ENCODE results near the gene HEATR3. TPM values are rescaled to one million over a fixed set of nuclear protein-coding genes. Genes with fewer than 3 reads are reported as not detected.

HEATR3 gene
- total and polyA plus RNA-seq, 2 experiments from 2014 or later: 7.5 to 29.9 TPM

GRCh38 chr16:50155925-50156324 lies 90.2 kb downstream of the HEATR3 start (continued):
- TF ChIP-seq ZNF462 (CRISPR knock-in tag; IDR thresholded peaks at IDR 0.05): no peak
- no peak for TF ChIP-seq STAT1 (IDR thresholded peaks at IDR 0.05; ENCODE audit: unreplicated experiment)
- TF ChIP-seq EZH2 (IDR thresholded peaks at IDR 0.05; ENCODE audit: low read depth, unreplicated experiment): no peak
- TF ChIP-seq EZH2phosphoT487 (IDR thresholded peaks at IDR 0.05; ENCODE audit: unreplicated experiment): no peak
- TF ChIP-seq CREB1 (CRISPR knock-in tag; IDR thresholded peaks at IDR 0.05; ENCODE audit: low read depth): no peak
- no peak for TF ChIP-seq JUNB (IDR thresholded peaks at IDR 0.05; ENCODE audit: unreplicated experiment)

Small RNAs within 50 kb of the gene (small RNA-seq; reads per million reads assigned to genes)
- gene RF00017 (ENCODE audit: low replicate concordance): not detected
- not detected for gene RF00156 (ENCODE audit: low replicate concordance)
- gene RNY4P3 (ENCODE audit: low replicate concordance): 0.20 reads per million
- not detected for gene RPL10P14 (ENCODE audit: low replicate concordance)

Other genes with a start within 250 kb of the HEATR3 start
- gene ZNF423, start 209.9 kb upstream of the HEATR3 start, total RNA-seq (2014; rRNA removed; shearing (Covaris generic)): 39.6 and 41.8 TPM in 2 replicates
- gene ZNF423, start 209.9 kb upstream of the HEATR3 start, polyA plus RNA-seq (2016; fragmentation: Nextera tagmentation; extraction: Ambion mirVana): 14.9 and 15.2 TPM in 2 replicates
- 19.1 and 30.3 TPM in 2 replicates for gene CNEP1R1, start 40.7 kb upstream of the HEATR3 start, total RNA-seq (2014; rRNA removed; shearing (Covaris generic))
- 11.8 and 13.8 TPM in 2 replicates for gene CNEP1R1, start 40.7 kb upstream of the HEATR3 start, polyA plus RNA-seq (2016; fragmentation: Nextera tagmentation; extraction: Ambion mirVana)
- 18.3 and 21.3 TPM in 2 replicates for gene TENT4B, start 87.3 kb downstream of the HEATR3 start, total RNA-seq (2014; rRNA removed; shearing (Covaris generic))
- gene TENT4B, start 87.3 kb downstream of the HEATR3 start, polyA plus RNA-seq (2016; fragmentation: Nextera tagmentation; extraction: Ambion mirVana): 16.7 and 17.6 TPM in 2 replicates
- 10.5 and 10.8 TPM in 2 replicates for gene ADCY7, start 200.6 kb downstream of the HEATR3 start, total RNA-seq (2014; rRNA removed; shearing (Covaris generic))
- 2.4 and 2.5 TPM in 2 replicates for gene ADCY7, start 200.6 kb downstream of the HEATR3 start, polyA plus RNA-seq (2016; fragmentation: Nextera tagmentation; extraction: Ambion mirVana)